SK-N-SH (cell line): ENCODE measurements around the gene SLC25A26. TPM values are rescaled to one million over a fixed set of nuclear protein-coding genes. Genes with fewer than 3 reads are reported as not detected.
"Not testable (repeated sequence)": the region's sequence is repeated elsewhere in the genome, so short reads cannot be mapped to it uniquely, and the experiment has no call there.

Experiments used
- CTCF ChIA-PET: fragments of 300-600, 350-600 bp; formaldehyde crosslinking; extraction: SDS; loops from one replicate; lab custom pipeline; 2021; lab: Yijun Ruan, JAX
- POLR2A ChIA-PET: fragments of 350-600 bp; sonication (Branson Sonifier 250); formaldehyde crosslinking; extraction: SDS; loops from one replicate; lab custom pipeline; 2020; ENCODE audit warnings: antibody characterized with exemption, inconsistent platforms; lab: Yijun Ruan, JAX
- DNase-seq: peaks from one replicate; pipeline ENCODE4 v3.0.0; 2012
- H2AFZ ChIP-seq: fragments of 200-600 bp; sonication (generic); 2 replicates; pipeline ENCODE4 v1.8.1; 2016; ENCODE audit warnings: antibody characterized with exemption, mild to moderate bottlenecking, low read depth
- H3F3A ChIP-seq: fragments of 200-600 bp; sonication (generic); replicated peaks from 2 replicates; pipeline ENCODE3; 2016; ENCODE audit warnings: antibody characterized with exemption, mild to moderate bottlenecking; ENCODE audit not compliant: insufficient read depth
- H3K27ac ChIP-seq, 2 experiments: fragments of 200-500 bp in 1 of 2; fragments of 200-600 bp in 1 of 2; sonication (Bioruptor generic) in 1 of 2; sonication (generic), shearing (Covaris generic) in 1 of 2; 2 replicates each; pipeline versions ENCODE4 v1.5.1 to v1.6.1; 2014 to 2016; ENCODE audit warnings: low read depth in 2 of 2, inconsistent platforms in 1 of 2, low read length in 1 of 2, mild to moderate bottlenecking in 1 of 2, mixed read lengths in 1 of 2
- H3K27me3 ChIP-seq: fragments of 200-600 bp; sonication (generic), shearing (Covaris generic); 2 replicates; pipeline ENCODE4 v1.6.1; 2016; ENCODE audit warnings: mixed run types; ENCODE audit not compliant: insufficient read depth
- H3K36me3 ChIP-seq, 2 experiments: fragments of 200-500 bp in 1 of 2; fragments of 200-600 bp in 1 of 2; sonication (Bioruptor generic) in 1 of 2; sonication (generic) in 1 of 2; replicated peaks in 1 of 2; 2 replicates each; pipeline versions ENCODE3 to v1.5.1; 2014 to 2016; ENCODE audit warnings: low read length in 1 of 2, mild to moderate bottlenecking in 1 of 2; ENCODE audit not compliant: insufficient read depth in 2 of 2, control insufficient read depth in 1 of 2
- H3K4me1 ChIP-seq, 2 experiments: fragments of 200-500 bp in 1 of 2; fragments of 200-600 bp in 1 of 2; sonication (Bioruptor generic) in 1 of 2; sonication (generic), shearing (Covaris generic) in 1 of 2; 2 replicates each; pipeline versions ENCODE4 v1.5.1 to v1.6.1; 2014 to 2016; ENCODE audit warnings: low read depth in 1 of 2, low read length in 1 of 2, mixed run types in 1 of 2; ENCODE audit not compliant: insufficient read depth in 2 of 2, control insufficient read depth in 1 of 2
- H3K4me2 ChIP-seq: fragments of 200-600 bp; sonication (generic), shearing (Covaris generic); 2 replicates; pipeline ENCODE4 v1.6.1; 2017; ENCODE audit warnings: mixed run types
- H3K4me3 ChIP-seq, 2 experiments: fragments of 200-500 bp in 1 of 2; fragments of 200-600 bp in 1 of 2; sonication (Bioruptor generic) in 1 of 2; sonication (generic), shearing (Covaris generic) in 1 of 2; 2 replicates each; pipeline versions ENCODE4 v1.5.1 to v1.8.1; 2014 to 2016; ENCODE audit warnings: low read depth in 2 of 2, inconsistent platforms in 1 of 2, low read length in 1 of 2, mild to moderate bottlenecking in 1 of 2, mixed read lengths in 1 of 2, moderate library complexity in 1 of 2
- H3K79me2 ChIP-seq: fragments of 200-600 bp; sonication (generic); 2 replicates; pipeline ENCODE4 v1.8.1; 2017; ENCODE audit warnings: mild to moderate bottlenecking; ENCODE audit not compliant: insufficient read depth
- H3K9ac ChIP-seq: fragments of 200-600 bp; sonication (generic); 2 replicates; pipeline ENCODE4 v1.6.1; 2017; ENCODE audit warnings: mixed run types
- H3K9me2 ChIP-seq: fragments of 200-600 bp; sonication (generic); 2 replicates; pipeline ENCODE4 v1.6.1; 2017; ENCODE audit warnings: mixed run types
- H3K9me3 ChIP-seq: fragments of 200-600 bp; sonication (generic); 2 replicates; pipeline ENCODE4 v1.6.1; 2017; ENCODE audit warnings: mixed run types, mild to moderate bottlenecking, moderate library complexity
- H4K20me1 ChIP-seq: fragments of 200-600 bp; sonication (generic); 2 replicates; pipeline ENCODE4 v1.6.1; 2017; ENCODE audit warnings: mild to moderate bottlenecking, mixed run types; ENCODE audit not compliant: insufficient read depth
- CHD2 ChIP-seq: fragments of 150-350 bp; IDR thresholded peaks from 2 replicates; pipeline ENCODE4 v1.6.1; 2018; ENCODE audit warnings: low read length; ENCODE audit not compliant: partially characterized antibody
- GATA2 ChIP-seq: sonication (generic); formaldehyde crosslinking; IDR thresholded peaks from 2 replicates; pipeline ENCODE4 v1.5.0; 2020; ENCODE audit warnings: mild to moderate bottlenecking, missing genetic modification reagents
- MEF2A ChIP-seq: IDR thresholded peaks from 2 replicates; pipeline ENCODE4 v1.4.0; 2012; ENCODE audit warnings: low read depth, borderline replicate concordance
- MXI1 ChIP-seq: IDR thresholded peaks from 2 replicates; pipeline ENCODE4 v1.6.1; 2012; ENCODE audit warnings: mild to moderate bottlenecking, low read depth, low read length, improper control_type of control experiment
- RAD21 ChIP-seq: IDR thresholded peaks from 2 replicates; pipeline ENCODE4 v1.6.1; 2012; ENCODE audit warnings: mild to moderate bottlenecking, low read length
- RFX5 ChIP-seq: IDR thresholded peaks from 2 replicates; pipeline ENCODE4 v1.6.1; 2012; ENCODE audit warnings: mild to moderate bottlenecking, improper control_type of control experiment, low read length
- WGBS: methylation state at CpG from one replicate; pipeline ENCODE4 v1.1.6; 2017; ENCODE audit warnings: low lambda C conversion rate; 5-methylcytosine and 5-hydroxymethylcytosine counted together
- polyA plus RNA-seq, 3 experiments: library from polyadenylated mRNA; depleted of rRNA; stranded (reverse); fragments of >200 nt; gene quantifications; 2 replicates each; pipeline ENCODE4 v1.2.3, GENCODE V29; 2012
- TF ChIP-seq, protein P1 (sequence below): IDR thresholded peaks from 2 replicates; pipeline ENCODE4 v1.4.0; 2012; ENCODE audit warnings: low read depth, borderline replicate concordance
- TF ChIP-seq, protein P2 (sequence below): fragments of 150-350 bp; IDR thresholded peaks from 2 replicates; pipeline ENCODE4 v1.6.1; 2016; ENCODE audit warnings: mild to moderate bottlenecking, low read depth, low read length
- TF ChIP-seq, protein P3 (sequence below): IDR thresholded peaks from 2 replicates; pipeline ENCODE4 v1.4.0; 2012; ENCODE audit warnings: low read depth, borderline replicate concordance

Gene SLC25A26
- polyA plus RNA-seq, 1 of the 3 experiments (the other 2 are of a cell fraction) = 31.8 TPM

DNA sequence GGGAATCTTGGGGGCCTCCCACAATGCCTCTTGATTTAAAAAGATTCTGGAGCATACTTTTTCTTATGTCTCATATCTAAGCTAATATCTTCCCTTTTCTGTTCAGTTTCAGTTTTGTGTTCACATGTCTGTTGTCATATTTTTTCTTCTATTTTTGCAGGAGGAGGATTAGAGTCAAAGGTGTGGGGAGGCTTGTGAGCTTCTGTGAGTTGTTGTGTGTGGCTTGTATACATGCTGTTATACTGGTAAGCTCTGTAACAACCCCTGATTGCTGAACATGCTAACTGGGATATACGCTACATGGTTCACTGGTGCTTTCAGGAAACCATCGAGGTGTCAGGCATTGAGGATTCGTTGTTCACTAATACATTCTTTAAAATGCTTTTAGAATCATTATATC is 83.5 kb downstream of the SLC25A26 start (continued):
- no peak for TF ChIP-seq RFX5

DNA sequence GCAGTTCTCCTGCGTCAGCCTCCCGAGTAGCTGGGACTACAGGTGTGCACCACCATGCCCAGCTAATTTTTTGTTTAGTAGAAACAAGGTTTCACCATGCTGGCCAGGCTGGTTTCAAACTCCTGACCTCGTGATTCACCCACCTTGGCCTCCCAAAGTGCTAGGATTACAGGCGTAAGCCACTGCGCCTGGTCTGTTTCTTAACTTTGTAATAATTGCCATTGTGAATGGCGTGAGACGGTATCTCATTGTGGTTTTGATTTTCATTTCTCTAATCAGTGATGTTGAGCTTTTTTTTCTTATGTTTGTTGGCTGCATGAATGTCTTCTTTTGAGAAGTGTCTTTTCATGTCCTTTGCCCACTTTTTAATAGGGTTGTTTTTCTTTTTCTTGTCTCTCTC is 85.3 kb downstream of the SLC25A26 start:
- H3K9me3 ChIP-seq, POLR2A ChIA-PET, H3K36me3 ChIP-seq, CTCF ChIA-PET, H3K9me2 ChIP-seq, H3K9ac ChIP-seq, H3K27ac ChIP-seq, H2AFZ ChIP-seq, H3K4me3 ChIP-seq, H3K27me3 ChIP-seq, H3K4me2 ChIP-seq, H3F3A ChIP-seq, DNase-seq, H4K20me1 ChIP-seq, H3K79me2 ChIP-seq, H3K4me1 ChIP-seq: not testable (repeated sequence)
- WGBS = 94% methylated on average over 7 of the region's 7 CpGs

DNA sequence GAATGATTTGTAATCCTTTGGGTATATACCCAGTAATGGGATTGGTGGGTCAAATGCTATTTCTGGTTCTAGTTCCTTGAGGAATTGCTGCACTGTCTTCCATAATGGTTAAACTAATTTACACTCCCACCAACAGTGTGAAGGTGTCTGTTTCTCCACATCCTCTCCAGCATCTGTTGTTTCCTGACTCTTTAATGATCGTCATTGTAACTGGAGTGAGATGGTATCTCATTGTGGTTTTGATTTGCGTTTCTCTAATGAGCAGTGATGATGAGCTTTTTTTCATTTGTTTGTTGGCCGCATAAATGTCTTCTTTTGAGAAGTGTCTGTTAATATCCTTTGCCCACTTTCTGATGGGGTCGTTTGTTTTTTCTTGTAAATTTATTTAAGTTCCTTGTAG is 86.2 kb downstream of the SLC25A26 start:
- H2AFZ ChIP-seq, H3K9me2 ChIP-seq, H3K79me2 ChIP-seq, DNase-seq, H3K9ac ChIP-seq, H3F3A ChIP-seq, H3K4me2 ChIP-seq, H3K4me1 ChIP-seq, H3K27ac ChIP-seq, H3K27me3 ChIP-seq, CTCF ChIA-PET, H3K36me3 ChIP-seq, H3K9me3 ChIP-seq, H3K4me3 ChIP-seq, H4K20me1 ChIP-seq, POLR2A ChIA-PET: not testable (repeated sequence)
- 77% methylated on average over 4 of the region's 4 CpGs for WGBS

DNA sequence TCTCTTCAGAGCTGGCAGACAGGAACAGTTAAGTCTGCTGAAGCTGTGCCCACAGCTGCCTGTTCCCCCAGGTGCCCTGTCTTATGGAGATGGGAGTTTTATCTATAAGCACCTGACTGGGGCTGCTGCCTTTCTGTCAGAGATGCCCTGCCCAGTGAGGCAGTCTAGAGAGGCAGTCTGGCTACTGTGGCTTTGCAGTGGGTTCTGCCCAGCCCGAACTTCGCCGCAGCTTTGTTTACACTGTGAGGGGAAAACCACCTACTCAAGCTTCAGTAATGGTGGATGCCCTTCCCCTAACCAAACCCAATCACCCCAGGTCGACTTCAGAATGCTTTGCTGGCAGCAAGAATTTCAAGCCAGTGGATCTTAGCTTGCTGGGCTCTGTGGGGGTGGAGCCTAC is 91.2 kb downstream of the SLC25A26 start:
- Histone ChIP-seq H3F3A (no peaks in the 10 kb centered on the region), H3K4me3 (no peak overlapping the region), H2AFZ (no peak overlapping the region), H3K27ac (no peak overlapping the region), H3K79me2 (no peaks in the 10 kb centered on the region), H3K4me2 (no peak overlapping the region), H3K9me2 (no peaks in the 10 kb centered on the region), H3K27me3 (no peaks in the 10 kb centered on the region), H3K9ac (no peak overlapping the region), H3K9me3 (no peaks in the 10 kb centered on the region), H3K36me3 (no peaks in the 10 kb centered on the region), H4K20me1 (no peaks in the 10 kb centered on the region), H3K4me1 (no peaks in the 10 kb centered on the region)
- ChIA-PET POLR2A (no interaction called here), CTCF (interaction anchor here (1.4 kb wide), 1 partner anchor 58 kb away, joined by 3 read pairs; no protein-coding TSS in a partner anchor)
- DNase-seq = no peak
- WGBS = 64% methylated on average over 4 of the region's 4 CpGs
- TF ChIP-seq, protein P1, sequence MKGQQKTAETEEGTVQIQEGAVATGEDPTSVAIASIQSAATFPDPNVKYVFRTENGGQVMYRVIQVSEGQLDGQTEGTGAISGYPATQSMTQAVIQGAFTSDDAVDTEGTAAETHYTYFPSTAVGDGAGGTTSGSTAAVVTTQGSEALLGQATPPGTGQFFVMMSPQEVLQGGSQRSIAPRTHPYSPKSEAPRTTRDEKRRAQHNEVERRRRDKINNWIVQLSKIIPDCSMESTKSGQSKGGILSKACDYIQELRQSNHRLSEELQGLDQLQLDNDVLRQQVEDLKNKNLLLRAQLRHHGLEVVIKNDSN = no peak
- TF ChIP-seq, protein P2, sequence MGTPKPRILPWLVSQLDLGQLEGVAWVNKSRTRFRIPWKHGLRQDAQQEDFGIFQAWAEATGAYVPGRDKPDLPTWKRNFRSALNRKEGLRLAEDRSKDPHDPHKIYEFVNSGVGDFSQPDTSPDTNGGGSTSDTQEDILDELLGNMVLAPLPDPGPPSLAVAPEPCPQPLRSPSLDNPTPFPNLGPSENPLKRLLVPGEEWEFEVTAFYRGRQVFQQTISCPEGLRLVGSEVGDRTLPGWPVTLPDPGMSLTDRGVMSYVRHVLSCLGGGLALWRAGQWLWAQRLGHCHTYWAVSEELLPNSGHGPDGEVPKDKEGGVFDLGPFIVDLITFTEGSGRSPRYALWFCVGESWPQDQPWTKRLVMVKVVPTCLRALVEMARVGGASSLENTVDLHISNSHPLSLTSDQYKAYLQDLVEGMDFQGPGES = no peak
- no peak for TF ChIP-seq GATA2 (CRISPR knock-in tag)
- TF ChIP-seq RAD21 = no peak
- TF ChIP-seq, protein P3, sequence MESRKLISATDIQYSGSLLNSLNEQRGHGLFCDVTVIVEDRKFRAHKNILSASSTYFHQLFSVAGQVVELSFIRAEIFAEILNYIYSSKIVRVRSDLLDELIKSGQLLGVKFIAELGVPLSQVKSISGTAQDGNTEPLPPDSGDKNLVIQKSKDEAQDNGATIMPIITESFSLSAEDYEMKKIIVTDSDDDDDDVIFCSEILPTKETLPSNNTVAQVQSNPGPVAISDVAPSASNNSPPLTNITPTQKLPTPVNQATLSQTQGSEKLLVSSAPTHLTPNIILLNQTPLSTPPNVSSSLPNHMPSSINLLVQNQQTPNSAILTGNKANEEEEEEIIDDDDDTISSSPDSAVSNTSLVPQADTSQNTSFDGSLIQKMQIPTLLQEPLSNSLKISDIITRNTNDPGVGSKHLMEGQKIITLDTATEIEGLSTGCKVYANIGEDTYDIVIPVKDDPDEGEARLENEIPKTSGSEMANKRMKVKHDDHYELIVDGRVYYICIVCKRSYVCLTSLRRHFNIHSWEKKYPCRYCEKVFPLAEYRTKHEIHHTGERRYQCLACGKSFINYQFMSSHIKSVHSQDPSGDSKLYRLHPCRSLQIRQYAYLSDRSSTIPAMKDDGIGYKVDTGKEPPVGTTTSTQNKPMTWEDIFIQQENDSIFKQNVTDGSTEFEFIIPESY = no peak
- no peak for TF ChIP-seq CHD2
- TF ChIP-seq MEF2A = no peak
- no peak for TF ChIP-seq MXI1
